Kidney epithelial cell (primary cell): Measurements from ENCODE around the gene SMIM22. TPM values are rescaled to one million over a fixed set of nuclear protein-coding genes. Genes with fewer than 3 reads are reported as not detected.

Experiments used
- DNase-seq: peaks from one replicate; pipeline ENCODE4 v3.0.0-alpha.2; 2010; ENCODE audit warnings: low read depth
- H3K27me3 ChIP-seq: 2 replicates; pipeline ENCODE4 v1.6.0; 2011; ENCODE audit warnings: low read length; ENCODE audit not compliant: control insufficient read depth, insufficient read depth
- H3K36me3 ChIP-seq: 2 replicates; pipeline ENCODE4 v1.5.1; 2011; ENCODE audit warnings: low read length; ENCODE audit not compliant: control insufficient read depth, insufficient read depth
- H3K4me3 ChIP-seq: 2 replicates; pipeline ENCODE4 v1.5.1; 2011; ENCODE audit warnings: low read depth, mild to moderate bottlenecking, control low read depth, low read length
- CTCF ChIP-seq: IDR thresholded peaks from 2 replicates; pipeline ENCODE4 v1.5.1; 2011; ENCODE audit warnings: mild to moderate bottlenecking, moderate library complexity, low read length, control low read depth, inconsistent platforms; ENCODE audit not compliant: insufficient read depth, poor library complexity, severe bottlenecking
- total RNA-seq: library from RNA; depleted of rRNA; stranded (reverse); fragments of >200 nt; gene quantifications from 2 replicates; pipeline ENCODE4 v1.2.3, GENCODE V29; 2015

Gene SMIM22
- total RNA-seq, 1 donor from 2014 or later: not detected

GRCh38 chr16:4811773-4812172 lies 16.6 kb downstream of the SMIM22 start:
- no peak overlapping the region for H3K4me3 ChIP-seq
- no peak for TF ChIP-seq CTCF
- peaks cover 5% of the 10 kb centered on the region for H3K36me3 ChIP-seq
- no peak for DNase-seq
- no peaks in the 10 kb centered on the region for H3K27me3 ChIP-seq

GRCh38 chr16:4813251-4814003 lies 18.3 kb downstream of the SMIM22 start:
- DNase-seq: no peak
- H3K27me3 ChIP-seq: no peaks in the 10 kb centered on the region
- TF ChIP-seq CTCF: no peak
- H3K4me3 ChIP-seq: no peak overlapping the region
- H3K36me3 ChIP-seq: peaks cover 5% of the 10 kb centered on the region

GRCh38 chr16:4814046-4814445 lies 18.9 kb downstream of the SMIM22 start:
- TF ChIP-seq CTCF: no peak
- H3K36me3 ChIP-seq: peaks cover 5% of the 10 kb centered on the region
- no peak overlapping the region for H3K4me3 ChIP-seq
- no peak for DNase-seq
- H3K27me3 ChIP-seq: no peaks in the 10 kb centered on the region

GRCh38 chr16:4814542-4815173 lies 19.5 kb downstream of the SMIM22 start:
- no peak for DNase-seq
- Histone ChIP-seq H3K4me3 (no peak overlapping the region), H3K36me3 (peaks cover 5% of the 10 kb centered on the region), H3K27me3 (no peaks in the 10 kb centered on the region)
- no peak for TF ChIP-seq CTCF

DNA sequence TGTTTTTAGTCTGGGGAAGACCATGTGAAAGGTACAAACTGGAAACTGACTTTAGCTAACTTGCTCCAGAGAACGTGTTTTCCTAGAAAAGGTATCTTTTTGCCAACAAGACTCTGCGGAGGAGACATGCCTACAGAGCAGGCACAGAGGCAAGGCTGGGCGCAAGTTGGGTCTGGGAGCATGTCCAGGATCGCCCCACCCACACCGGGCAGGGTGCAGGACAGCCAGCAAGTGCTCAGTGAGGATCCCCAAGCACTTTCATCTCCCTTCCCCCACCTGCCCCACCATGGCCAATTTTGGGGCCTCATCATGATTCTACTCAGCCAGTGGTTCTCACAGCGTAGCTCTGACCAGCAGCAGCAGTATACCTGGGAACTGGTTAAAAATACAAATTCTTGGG lies 25.5 kb downstream of the SMIM22 start:
- Histone ChIP-seq H3K27me3 (no peaks in the 10 kb centered on the region), H3K4me3 (no peak overlapping the region), H3K36me3 (peaks cover 1% of the 10 kb centered on the region)
- TF ChIP-seq CTCF: no peak
- DNase-seq: no peak
